Smooth muscle cell of the brain vasculature (primary cell): ENCODE data around the gene ACBD4.

ENCODE experiments used
- DNase-seq: peaks from one replicate; pipeline ENCODE4 v3.0.0-alpha.2; 2012; ENCODE audit warnings: low read depth, low spot score

The ACBD4 gene

GRCh38 chr17:45155483-45155882 is 20.0 kb downstream of the ACBD4 start:
- no peak for DNase-seq

DNA sequence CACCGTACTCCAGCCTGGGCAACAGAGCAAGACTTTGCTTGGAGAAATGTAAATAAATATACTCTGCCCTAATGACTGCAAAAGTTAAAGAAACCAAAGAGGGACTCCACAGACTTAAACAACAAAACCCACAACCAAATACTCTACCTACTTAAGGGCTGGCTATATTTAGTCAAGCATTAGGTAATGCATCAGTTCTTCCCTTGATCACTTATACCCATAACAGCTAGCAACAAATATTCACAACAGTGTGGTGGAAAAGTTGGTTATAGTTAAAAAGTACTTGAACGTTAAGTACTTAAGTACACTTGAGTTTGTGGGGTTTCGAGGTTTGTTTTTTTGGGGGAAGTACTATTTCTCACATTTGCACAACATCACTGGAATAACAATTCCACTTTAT is 20.8 kb downstream of the ACBD4 start:
- DNase-seq, result no peak

DNA sequence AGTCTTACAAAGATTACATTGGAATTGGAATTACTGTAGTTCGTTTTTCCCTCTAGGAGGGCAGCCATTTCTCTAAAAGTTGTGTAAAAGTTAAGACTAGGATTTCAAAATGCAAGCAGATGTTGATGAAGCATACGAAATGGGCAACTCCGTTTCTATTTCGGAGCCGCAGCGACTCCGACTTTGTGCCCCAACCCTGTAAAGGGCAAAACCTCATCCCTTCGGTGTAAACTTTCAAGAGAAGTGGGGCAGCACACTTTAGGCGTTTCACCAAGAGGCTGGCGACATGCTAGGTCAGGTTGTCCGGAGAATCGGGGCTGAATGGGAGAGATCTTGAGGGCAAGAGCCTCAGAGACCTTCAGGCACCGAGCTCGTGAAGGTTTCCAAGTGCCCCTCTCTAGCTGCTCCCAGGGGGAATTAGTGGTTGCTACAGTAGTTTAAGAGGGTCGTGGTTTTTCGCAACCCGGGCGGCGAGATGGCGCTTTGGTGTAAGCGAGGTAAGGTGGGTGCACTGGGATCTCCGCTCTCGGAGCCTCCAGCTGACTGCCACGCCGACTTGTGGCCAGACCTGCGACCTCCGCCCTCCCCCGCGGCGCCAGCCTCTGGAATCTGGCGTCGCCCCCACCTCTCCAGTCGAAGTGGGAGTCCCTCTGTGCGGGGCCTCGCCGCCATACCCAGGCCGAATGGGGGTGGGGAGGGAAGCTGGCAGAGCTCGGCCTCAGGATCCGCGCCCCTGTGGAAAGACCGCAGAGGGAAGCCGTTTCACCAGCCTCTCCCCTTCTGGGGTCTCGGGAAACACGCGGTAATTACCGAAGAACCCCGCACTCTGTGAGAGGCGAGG is 25.2 kb downstream of the ACBD4 start:
- no peak for DNase-seq

DNA sequence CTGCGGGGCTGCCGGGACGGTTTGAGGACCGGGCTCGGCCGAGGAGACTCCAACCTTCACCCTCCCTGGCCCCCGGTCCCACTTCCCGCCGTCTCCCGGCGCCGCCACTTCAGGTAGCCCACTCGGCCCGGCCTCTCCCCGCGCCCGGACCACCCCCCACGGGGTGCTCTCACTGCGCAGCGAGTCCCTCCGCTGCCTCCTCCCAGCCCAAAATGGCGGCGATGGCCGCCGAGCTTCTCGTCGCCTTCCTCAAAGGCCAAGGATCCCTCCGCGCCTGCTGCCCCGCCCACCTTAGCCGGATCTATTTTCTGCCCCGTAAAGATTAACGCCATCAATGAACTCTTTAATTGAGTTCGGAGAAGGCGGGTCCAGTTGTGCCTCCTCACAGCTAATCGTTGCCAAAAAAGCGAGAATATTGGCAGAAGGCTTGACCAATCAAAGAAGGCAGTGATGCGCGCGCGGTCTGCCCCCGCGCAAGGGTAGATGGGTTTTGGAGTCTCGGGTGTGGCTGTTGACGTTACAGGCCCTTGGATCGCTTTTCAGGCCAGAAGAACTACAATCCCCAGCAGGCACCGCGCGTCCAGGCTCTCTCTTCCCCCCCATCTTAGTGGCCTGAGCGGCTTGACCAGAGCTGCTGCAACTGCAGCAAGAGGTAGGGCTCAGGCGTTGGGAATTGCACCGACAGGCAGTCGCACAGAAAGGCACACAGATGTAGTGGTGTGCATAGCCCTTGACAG is 26.0 kb downstream of the ACBD4 start, which contains the start of gene HEXIM2:
Gene HEXIM2, plus strand, starts transcription at position 588 of the 737 bp plus-strand sequence. CDS start 919 bp downstream, outside the sequence.
- peak; percentile 100 for DNase-seq

- DNase-seq, result no peak
Measured at GRCh38 chr17:45162025-45162687, 26.7 kb downstream of the ACBD4 start.

DNA sequence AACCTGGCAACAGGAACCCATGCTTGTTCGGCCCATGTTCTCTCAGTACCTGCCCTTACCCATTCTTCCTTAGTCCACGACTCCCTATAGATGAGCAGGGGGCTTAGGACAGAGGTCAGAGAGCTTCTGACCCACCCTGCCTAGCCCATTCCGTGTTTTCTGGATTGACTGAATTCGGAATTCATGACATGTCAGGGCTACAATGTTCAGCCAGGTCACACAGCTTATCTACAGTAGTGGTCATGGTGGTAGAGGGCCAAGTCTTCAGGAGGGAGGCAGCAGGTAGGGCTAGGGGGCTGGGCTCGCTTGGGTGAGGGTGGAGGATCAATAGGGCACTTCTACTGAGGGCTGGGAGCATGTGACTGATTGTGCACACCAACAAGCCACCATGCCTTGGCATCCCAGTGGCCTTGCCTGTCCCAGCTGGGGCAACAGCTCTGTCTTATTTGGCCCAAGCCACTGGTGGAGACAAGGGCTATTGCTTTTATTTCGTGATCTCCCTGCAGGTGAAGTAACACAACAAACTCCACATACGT is 29.3 kb downstream of the ACBD4 start:
- no peak for DNase-seq

DNA sequence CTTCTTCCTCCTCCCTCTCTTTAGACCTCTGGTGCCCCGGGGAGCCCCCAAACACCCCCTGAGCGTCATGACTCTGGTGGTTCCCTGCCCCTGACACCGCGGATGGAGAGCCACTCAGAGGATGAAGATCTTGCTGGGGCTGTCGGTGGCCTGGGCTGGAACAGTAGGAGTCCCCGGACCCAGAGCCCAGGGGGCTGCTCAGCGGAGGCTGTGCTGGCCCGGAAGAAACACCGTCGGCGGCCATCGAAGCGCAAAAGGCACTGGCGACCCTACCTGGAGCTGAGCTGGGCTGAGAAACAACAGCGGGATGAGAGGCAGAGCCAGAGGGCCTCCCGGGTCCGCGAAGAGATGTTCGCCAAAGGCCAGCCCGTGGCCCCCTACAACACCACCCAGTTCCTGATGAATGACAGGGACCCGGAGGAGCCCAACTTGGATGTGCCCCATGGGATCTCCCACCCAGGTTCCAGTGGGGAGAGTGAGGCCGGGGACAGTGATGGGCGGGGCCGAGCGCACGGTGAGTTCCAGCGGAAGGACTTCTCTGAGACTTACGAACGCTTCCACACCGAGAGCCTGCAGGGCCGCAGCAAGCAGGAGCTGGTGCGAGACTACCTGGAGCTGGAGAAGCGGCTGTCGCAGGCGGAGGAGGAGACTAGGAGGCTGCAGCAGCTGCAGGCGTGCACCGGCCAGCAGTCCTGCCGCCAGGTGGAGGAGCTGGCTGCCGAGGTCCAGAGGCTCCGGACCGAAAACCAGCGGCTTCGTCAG is 33.7 kb downstream of the ACBD4 start:
- DNase-seq, result no peak

- DNase-seq, result no peak
Measured at GRCh38 chr17:45170280-45170930, 34.9 kb downstream of the ACBD4 start.

- DNase-seq, result no peak
Measured at GRCh38 chr17:45170931-45171337, 35.4 kb downstream of the ACBD4 start.

GRCh38 chr17:45171338-45172231 is 36.1 kb downstream of the ACBD4 start:
- DNase-seq, result no peak

- DNase-seq, result no peak
Measured at GRCh38 chr17:45172232-45172540, 36.7 kb downstream of the ACBD4 start.

GRCh38 chr17:45172541-45173286 is 37.2 kb downstream of the ACBD4 start:
- DNase-seq, result no peak

DNA sequence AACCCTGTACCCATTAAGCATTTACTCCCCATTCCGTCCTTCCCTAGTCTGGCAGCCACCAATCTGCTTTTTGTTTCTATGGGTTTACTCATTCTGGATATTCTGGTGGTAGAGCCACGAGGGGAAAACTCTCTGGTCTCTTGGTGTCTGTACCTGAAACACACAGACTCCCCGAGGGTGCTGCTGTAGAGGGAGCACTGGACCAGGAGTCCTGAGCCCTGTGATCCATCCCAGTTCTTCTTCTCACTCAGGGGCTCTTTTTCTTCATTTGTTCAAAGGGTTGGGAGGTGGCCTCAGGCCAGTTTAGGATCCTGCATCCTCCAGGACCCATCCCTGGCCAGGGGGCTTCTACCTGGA is 40.2 kb downstream of the ACBD4 start:
- DNase-seq, result no peak

DNA sequence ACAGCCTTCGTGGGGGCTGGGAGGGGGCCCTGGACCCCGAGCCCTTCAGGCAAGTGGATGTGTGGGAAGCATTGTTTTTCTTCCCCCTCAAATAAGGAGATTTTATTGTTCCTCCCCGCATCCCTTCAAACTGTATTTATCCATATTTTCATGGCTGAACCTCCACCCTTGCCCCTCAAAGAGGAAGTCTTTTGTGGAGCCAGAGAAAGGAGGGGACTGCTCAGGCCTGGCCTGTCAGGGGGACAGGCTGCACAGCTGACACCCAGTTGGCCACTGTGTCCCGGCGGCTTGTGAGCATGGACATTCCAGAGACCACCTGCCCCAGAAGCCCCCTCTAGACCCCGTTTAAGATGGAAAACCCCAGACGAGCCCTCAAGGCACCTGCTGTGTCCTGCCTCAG is 42.1 kb downstream of the ACBD4 start:
- DNase-seq, result no peak

DNA sequence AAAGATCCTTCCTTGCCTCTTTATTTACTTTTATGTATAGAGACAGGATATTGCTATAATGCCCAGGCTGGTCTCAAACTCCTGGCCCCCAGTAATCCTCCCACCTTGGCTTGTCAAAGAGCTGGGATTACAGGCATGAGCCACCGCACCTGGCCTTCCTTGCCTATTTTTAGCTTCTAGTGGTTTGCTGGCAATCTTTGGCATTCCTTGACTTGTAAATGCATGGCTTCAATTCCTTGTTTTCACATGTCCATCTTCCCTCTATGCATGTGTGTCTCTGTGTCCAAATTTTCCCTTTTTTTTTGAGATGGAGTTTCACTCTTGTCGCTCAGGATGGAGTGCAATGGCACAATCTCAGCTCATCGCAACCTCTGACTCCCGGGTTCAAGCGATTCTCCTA is 48.7 kb downstream of the ACBD4 start:
- DNase-seq, result no peak

DNA sequence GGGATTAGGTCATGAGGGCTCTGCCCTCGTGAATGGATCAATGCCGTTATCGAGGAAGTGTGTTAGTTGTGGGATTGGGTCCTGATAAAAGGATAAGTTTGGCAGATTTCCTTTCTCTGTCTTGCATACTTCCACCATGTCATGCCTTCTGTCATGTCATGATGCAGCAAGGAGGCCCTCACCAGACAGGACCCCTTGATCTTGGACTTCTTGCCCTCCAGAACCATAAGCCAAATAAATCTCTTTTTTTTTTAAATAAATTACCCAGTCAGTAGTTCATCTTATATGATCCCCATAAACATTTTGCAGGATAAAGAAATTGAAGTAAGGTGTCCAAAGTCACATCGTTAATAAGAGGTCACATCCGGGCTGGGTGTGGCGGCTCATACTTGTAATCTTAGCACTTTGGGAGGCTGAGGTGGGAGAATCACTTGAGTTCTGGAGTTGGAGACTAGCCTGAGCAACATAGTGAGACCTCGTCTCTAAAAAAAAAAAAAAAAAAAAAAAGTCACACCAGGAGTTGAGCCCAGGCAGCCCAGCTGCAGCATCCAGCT is 51.4 kb downstream of the ACBD4 start:
- DNase-seq, result no peak

GRCh38 chr17:45189009-45189408 is 53.5 kb downstream of the ACBD4 start:
- no peak for DNase-seq

DNA sequence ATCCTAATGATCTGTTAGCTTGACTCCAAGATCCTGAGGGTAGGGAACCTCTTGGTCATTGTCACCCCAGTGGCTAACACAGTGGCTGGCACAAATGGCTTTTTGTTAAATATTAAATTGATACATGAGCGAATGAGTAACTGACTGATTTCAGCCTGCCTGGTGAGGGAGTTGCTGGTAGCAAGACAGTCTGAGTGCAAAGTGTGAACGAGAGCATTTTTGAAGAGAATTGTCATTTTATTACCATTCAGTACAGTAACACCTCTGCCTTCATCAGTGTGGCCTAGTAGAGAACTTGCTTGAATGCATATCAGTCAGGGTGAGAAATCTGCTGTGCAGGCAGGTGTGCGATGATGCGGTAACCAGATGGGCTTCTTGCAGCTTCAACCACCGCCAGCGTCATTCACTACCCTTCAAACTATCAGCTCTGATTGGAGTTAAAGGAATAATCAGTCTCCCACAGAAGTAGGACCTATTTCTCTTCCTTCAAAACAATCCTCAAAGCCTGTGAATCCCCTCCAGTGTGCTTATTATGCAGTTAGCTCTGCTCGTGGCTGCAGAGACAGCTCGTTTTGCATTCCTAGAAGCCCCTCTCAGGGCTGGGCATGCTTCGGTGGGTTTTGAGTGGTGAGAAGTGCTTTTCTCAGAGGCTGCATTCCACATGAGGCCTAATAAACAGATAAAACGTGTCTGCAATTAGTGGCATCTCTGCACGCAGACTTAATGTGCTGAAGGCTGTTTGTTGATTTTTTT is 55.2 kb downstream of the ACBD4 start:
- no peak for DNase-seq
